Fibroblast of the conjunctiva (primary cell): ENCODE measurements around the gene ZNF697.
A peak's percentile ranks its signal among the peaks of the same experiment; 100 is the strongest.
"Not testable (repeated sequence)": the region's sequence is repeated elsewhere in the genome, so short reads cannot be mapped to it uniquely, and the experiment has no call there.

ENCODE experiments used
- DNase-seq: peaks from one replicate; pipeline ENCODE4 v3.0.0-alpha.2; 2010; ENCODE audit warnings: low read depth

Gene ZNF697

DNA sequence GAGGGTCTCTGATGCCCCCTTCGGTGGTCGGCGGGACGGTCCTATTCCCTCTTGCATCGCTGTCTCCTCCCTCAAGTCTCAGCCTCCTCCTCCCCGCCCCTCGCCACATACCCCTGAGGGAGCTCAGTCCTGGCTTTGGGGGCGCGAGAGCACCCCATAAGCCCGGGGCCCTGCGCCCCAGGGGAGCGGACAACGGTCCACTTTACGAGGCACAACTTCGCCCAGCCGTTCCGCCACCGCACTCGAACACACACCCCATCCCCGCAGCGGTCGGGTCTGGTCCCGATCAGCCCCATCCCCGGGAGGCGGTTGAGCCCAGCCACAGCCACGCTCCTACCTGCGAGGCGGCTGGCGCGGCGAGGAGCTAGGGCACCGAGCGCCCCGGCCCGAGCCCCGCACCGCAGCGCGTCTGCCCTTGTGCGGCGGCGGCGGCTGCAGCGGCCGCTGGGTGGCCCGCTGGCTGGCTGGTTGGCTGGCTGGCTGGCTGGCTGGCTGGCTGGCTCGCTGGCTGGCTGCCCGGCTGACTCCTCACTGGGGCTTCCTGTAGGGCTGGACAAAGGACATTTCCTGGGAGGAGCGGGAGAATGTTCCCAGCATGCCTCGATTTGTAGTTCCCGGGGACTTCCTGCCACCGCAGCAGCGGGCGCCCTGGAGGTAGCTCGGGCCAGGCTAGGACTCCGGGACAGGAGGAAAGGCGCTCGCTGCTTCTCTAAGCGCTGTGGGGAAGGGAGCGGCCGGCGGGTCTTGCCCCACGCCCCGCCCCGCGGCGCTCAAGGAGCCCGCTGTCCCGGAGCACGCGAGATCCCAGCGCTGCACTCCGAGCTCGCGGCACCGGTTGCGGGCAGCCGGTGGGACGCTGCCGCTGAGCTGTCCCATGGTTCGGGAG is at the start of gene ZNF697:
Gene ZNF697 (minus strand): TSS at position 533 of the 886 bp plus-strand sequence. CDS start 22,166 bp downstream, outside the sequence.
- DNase-seq: peak; percentile 97

DNA sequence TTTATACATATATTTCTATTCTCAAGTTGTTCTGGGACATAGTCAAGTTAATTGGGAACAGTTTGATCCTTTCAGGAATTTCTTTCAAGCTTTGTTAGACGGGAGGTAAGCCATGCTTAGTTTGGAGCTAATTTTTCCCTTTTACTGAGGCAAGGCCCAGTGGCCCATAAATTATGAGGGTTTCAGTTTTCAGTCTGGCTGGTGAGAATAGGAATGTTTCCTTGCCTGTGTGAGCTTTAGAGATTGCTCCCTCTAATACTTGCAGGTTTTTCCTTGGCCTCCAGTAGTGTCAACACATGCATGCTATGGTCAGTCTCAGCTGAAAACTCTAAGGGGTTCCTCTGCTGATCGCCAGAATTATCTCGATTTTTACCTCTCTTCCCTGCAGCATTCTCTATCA is 49.5 kb upstream of the ZNF697 start:
- DNase-seq: no peak

DNA sequence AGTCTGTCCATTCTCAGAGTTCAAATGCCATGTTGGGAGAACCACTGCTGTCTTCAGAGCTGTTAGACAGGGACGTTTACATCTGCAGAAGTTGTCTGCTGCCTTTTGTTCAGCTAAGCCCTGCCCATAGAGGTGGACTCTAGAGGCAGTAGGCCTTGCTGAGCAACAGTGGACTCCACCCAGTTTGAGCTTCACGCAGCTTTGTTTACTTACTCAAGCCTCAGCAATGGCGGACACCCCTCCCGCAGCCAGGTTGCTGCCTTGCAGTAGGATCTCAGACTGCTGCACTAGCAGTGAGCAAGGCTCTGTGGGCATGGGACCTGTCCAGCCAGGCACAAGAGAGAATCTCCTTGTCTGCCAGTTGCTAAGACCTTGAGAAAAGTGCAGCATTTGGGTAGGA is 48.8 kb upstream of the ZNF697 start:
- not testable (repeated sequence) for DNase-seq

DNA sequence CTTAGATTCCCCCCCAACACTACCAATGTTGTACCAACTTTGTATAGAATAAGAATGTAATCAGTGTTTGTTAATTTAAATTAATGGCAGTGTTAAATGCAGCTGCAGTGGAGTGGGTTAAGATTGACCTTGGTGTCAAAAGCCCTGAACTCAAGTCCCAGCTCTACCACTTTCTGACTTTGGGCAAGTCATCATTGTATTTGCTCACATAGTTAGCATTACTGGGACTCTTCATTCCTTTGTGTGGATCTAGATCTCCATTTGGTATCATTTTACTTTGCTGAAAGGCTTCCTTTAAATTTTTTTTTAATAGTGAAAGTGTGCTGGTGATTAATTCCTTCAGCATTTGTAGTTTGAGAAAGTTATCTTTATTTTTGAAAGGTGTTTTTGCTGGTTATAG is 41.4 kb upstream of the ZNF697 start:
- no peak for DNase-seq

DNA sequence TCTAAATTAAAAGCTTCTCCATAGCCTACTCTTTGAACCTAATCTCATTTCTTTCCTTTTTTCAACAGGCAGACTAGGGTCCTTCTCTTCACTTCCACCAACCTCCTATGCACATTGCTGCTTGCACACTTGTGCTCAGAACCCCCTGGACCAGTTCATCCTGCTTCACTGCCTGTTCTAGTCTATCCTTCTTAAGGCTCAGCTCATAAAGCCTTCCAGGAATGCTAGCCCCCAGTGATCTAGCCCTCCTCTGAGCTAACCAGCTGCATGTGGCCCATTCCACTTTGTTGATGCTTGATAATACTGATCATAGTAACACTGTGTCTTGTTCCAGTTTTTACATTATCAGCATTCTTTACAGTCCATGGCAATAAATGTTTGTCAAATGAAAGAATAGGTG is 40.7 kb upstream of the ZNF697 start:
- DNase-seq: no peak

DNA sequence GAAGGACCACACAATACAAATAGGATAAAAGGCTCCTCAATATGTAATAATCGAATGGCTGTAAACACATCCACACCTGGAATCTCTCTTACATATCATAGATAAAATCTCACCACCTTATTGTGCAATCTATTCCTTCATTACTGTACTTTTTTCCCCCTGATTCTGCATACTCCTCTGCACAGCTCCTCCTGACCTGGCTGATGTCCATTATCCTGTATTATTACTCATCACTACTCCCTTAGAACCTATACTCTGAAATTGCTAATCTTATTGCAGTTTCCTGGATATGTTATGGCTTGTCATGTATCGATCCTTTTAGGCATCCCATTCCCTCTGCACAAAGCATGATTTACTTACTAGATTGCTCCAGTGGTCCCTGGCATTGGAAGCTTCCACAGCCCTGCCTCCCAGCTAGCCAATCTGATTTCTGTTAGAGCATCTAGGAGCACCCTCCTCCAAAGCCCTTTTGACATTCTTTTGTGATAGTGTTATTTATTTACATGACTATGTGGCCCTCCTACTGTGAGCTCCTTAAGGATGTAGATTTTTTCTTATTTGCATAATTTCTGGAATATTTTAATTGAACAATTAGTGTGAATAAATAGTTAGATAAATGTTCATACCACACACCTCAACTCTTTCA is 39.5 kb upstream of the ZNF697 start:
- DNase-seq: no peak

DNA sequence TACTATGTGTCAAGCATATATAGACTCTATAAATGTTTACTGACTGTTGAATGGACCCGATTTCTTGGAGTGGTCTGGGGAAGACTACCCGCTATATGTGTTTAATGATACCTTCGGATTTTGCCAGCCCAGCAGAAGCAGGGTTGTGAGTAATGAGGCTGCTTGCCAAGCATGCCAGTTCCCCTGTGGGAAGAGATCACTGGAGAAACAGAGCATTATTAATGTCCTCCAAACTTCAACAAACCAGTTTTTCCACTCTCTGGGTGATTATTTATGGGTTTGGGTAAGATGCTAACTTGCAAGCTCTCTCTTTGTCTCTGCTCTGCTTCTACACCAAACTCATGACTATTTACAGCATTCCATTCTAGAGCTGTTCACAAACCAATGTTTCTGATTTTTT is 38.6 kb upstream of the ZNF697 start:
- DNase-seq: no peak

DNA sequence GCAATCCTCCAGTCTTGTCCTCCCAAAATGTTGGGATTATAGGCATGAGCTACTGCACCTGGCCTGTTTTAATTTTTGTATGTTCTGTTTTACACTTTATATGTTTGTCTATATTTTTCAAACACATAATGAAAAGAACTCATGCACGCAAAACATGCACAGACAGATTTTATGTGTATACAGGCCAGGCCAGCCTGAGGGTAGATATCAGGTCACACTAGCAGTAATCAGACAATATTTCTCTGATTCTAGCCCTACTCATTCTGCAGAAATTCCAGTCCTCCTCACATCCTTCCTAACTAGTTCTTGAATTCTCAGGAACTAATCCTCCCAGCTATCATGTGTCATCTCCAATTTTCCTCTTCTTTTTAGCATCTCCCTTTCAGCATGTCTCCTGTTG is 35.8 kb upstream of the ZNF697 start:
- DNase-seq: no peak

DNA sequence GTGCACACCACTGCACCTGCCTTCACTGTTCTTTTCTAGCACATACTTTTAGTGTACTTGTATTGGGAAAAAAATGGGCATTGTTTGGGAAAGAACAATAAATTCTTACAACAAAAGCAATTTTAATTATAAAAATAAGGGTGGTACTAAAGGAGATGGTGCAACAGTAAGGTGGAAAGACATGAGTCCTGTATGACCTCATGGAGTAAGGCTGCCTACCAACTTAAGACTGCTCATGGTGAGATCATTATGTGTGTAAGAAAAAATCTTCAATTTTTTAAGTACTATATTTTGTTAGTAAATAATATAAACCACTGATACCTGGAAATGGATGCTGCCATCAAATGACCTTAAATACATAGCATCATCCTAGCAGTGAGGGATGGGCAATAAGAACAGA is 34.1 kb upstream of the ZNF697 start:
- DNase-seq: no peak

DNA sequence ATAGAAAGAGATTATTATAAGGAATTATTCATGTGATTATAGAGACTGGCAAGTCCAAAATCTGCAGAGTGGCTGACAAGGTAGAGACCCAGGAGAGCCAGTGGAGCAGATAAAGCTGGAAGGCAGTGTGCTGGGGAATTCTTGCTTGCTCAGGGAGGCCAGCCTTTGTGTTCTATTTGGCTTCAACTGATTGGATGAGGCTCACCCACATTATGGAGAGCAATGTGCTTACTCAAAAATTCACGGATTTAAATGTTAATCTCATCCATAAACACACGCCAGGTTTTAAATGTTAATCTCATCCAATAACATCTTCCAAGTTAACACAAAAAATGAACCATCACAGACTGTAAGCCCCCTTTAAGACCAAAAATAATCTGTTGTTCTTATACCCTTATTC is 33.5 kb upstream of the ZNF697 start:
- no peak for DNase-seq

DNA sequence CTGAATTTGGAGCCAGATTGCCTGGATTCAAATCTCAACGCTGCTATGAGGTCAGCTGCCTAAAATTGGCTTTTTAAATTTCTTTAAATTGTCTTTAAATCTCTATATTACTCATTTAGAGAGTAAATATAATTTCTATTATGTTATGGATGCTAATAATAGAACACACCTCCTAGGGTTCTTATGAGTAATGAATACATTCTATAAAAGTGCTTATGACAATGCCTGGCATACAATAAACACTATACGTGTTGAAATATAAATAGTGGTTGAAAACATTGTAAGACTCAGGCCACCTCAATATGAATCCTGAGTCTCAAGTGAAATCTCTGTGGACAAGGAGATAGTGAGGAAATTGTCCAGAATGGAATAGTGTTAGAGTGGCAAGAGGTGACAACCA is 32.7 kb upstream of the ZNF697 start:
- DNase-seq: no peak

DNA sequence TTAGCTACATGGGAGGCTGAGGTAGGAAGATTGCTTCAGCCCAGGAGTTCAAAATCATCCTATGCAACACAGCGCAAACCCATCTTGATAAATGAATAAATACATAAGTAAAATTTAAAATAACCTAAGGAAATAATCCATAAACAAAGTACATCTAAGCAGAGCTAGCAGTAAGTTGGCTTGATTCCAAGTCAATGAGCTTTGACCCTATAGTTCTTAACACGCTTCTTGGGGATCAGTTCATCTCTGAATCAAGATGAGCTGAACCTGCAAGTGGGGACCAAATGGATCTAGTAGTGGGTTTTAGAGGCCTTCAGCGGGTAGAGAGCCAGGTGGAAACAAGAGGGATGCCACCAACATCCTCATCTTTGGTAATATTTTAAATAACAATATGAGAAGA is 32.1 kb upstream of the ZNF697 start:
- no peak for DNase-seq

DNA sequence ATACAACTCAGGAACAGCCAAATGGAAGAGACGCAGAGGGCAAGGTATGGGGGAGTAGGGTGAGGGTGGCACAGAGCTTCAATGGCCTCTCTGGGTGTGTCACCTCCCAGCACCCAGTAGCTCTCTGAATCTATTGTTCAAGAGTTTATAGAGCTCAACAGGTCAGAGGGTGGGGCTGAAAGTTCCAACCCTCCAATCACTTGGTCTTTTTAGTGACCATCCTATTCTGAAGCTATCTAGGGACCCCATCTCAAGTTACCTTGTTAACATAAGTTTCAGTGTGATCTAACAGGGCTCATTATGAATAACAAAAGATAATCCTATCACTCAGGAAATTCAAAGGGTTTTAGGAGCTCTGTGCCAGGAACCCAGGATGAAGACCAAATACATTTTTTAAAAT is 31.2 kb upstream of the ZNF697 start:
- no peak for DNase-seq

DNA sequence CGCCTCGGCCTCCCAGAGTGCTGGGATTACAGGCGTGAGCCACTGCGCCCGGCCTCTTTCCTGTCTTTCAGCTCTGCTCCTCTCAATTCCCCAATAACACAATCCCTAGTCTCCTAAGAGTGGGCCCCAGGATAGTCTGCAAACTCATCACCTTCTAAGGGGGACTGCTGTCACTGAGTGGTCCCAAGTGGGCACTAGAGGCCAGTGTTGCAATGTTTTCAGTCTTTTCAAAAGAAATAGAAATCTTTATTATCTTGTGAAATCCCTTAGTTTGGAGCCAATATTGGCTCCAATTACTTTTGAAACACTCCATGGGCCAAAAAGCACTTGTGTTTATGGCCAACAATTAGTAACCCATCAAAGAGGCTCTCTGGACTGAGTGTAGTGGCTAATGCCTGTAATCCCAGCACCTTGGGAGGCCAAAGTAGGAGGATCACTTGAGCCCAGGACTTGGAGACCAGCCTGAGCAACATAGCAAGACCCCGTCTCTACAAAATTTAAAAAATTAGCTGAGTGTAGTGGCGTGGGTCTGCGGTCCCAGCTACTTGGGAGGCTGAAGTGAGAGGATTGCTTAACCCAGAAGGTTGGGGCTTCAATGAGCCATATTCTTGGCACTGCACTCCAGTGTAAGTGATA is 28.6 kb upstream of the ZNF697 start:
- no peak for DNase-seq

DNA sequence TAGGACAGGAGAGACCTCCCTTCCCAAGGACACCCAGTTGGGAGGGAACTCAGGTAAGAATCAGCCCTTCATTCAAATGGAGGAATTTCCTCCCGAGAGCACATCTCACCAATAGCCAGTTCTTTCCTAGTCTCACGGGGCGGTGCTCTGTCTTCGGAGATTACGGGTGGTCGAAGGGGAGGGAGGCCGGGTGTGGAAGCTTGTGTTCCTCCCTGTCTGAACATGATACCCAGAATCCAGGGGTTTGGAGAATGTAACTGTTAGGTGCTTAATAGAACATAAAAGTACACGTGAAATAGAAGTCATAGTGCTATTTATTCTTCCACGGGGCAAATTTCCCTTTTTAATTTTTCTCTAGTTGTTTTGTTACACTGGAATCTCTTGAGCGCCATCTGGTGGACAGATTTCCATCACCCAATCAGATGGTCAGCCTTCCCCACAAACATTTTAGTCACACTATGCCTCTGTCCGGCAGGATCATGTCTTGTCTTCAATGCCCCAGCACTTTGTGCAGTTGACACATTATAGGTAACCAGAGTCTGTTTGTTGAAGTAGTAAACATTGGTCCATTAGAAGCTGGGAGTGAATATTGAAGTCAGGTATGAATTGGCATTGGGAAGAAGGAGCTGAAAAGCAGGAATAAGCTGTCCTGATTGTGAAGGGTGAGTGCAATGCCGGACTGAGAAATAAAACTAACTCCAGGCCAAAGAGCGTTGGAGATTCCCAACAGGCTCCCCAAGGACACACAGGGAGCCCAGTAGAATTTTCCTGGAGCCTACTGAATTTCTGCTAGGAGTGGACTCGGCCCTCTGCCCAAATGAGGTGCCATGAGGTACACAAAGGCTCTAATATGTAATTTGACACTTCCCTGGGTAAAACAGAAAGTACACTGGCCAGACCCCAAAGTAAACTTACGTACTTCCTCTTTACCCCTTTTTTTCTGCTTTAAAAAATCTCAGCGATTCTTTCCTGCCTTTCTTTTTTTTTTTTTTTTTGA is 27.6 kb upstream of the ZNF697 start:
- peak; percentile 77 for DNase-seq

DNA sequence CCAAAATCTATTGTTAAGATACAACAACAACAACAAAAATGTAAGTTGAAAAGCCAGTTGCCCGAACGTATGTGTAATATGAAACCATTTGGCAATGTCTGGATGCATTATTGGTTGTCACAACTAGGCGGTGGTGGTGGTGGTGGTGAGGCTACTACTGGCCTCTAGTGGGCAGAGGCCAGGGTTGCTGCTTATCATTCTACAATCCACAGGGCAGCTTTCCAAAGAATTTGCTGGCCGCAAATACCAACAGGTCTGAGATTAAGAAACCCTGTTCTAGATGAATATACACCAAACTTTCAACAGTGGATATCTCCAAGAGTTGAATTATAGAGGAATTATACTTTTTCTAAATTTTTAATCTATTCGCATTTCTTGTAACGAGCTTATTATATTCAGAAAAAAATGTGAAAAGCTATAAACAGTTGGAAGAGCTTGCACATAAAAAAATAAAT is 26.8 kb upstream of the ZNF697 start:
- DNase-seq: peak; percentile 80

DNA sequence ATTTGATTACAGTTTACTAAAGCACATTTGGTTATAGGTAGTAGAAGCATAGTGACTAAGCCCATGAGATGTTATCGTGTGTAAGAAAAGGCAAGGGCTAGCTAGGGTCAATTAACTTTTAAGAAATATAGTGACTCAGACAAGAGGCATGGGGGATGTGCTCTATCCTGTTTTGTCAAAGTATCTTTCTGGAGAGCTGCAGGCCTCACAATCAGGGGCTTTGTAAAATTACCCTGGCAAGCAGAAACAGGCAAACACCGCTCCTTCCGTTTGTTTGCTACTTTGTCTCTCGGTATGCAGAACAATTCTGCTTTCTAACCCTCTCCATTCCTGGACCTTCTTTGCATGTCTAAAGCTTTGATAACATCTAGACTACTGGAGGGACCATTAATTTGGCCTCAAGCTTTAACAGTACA is 26.1 kb upstream of the ZNF697 start:
- no peak for DNase-seq

DNA sequence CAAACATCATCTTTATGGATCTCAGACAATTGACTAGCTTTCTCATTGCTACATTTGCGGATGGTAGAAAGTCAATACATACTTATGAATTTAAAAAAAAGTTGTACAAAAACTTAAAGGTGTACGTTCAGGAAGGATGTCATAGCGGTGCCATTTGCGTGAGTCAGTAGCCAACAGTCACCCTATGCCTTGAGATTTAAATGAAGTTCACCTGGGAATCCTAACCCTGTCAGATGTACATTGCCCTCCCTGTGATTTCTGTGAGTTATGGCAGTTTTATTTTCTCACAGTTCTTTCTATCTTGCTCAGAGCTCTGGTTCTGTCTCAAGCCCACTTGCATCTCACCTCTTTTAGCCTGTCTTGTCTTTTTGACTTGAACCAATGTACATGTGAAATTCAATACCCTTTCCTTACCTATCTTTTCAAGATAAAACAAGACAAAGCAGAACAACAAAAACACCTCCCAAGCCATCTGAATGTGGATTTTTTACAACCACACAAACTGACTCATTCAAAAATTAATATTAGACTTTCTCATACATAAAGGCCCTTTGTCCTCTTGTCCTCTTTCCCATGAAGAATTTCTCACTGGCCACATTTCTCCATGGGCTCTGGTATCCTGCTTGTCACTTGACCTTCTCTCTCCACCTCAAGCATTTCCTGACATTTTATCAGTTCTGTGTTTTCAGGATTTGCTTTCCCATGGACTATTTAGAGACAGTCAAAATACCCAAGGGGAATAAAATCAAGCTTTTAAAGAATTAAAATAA is 25.3 kb upstream of the ZNF697 start:
- DNase-seq: no peak

DNA sequence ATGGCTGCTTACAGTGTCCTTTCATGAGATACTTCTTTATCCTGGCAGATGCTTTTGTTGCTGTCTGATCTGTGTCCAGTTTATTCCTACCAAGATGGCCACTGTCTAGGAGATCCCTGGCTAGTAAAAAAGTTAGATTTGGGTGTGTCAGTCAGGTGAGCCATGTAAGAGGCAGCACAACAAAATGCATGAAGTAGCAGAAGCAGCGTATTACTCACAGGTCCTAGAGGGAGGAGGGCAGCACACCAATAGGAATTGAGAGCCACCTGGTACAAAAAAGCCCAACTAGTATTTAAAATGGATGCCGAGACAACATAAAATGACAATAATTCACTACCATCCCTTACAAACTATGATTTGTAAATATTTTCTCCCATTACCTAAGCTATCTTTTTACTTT is 22.8 kb upstream of the ZNF697 start:
- no peak for DNase-seq

DNA sequence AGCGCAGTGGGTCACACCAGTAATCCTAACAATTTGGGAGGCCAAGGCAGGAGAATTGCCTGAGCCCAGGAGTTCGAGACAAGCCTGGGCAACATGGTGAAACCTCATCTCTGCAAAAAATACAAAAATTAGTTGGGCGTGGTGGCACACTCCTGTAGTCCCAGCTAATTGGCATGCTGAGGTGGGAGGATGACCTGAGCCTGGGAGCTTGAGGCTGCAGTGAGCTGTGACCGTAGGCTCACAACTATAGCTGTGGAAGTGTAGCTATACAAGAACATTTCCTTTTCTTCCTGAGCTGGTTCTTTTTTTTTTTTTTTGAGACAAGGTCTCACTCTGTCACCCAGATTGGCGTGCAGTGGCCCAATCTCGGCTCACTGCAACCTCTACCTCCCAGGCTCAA is 19.1 kb upstream of the ZNF697 start:
- no peak for DNase-seq

DNA sequence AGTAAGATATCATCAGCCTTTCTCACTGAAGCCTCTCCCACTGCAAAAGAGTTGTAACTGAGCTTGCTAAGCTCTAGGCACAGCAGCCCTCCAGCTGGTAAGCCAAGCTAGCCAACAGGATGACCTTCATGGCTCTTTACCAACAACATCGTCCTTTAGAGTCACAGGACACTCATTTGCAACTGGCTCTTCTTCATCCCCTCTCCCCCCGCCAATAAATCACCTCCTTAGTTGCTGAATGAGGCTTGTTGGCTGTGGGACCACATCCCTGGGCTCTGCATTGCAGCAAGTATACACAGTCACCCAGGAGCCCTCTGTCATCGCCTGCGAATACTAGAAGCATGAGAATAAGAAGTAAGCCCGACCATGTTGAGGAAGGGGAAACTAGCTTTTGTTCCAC is 16.0 kb upstream of the ZNF697 start:
- no peak for DNase-seq
